ENCODE data around the gene THEM4.

DNA sequence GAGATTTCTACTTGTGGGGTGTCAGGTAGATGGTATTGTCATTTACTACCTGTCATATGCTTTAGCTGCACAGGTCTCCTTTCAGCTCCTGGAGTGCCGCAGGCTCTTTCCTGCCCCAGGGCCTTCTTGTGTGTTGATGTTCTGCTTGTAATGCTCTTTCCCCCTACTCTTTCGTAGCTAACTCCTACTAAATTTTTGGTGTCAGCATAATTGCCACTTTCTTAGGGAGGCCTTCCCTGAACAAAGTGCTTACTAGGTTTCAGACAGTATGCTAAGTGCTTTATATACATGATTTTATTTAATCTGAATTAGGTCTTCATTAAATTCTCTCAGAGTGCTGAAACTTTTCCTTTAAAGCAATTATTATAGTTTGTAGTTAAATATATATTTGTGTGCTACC lies 4.8 kb upstream of the THEM4 start:
- TF ChIP-seq GATA3 (IDR thresholded peaks at IDR 0.05; ENCODE audit: low read depth, low read length) (no peak), GATA2 (IDR thresholded peaks at IDR 0.05; ENCODE audit: low read depth, low read length) (no peak)
